GM12875 (cell line): ENCODE data around the gene ALPK3.

ENCODE experiments used
- H3K4me3 ChIP-seq: one replicate; pipeline ENCODE4 v1.5.1; 2011; ENCODE audit warnings: low read depth, low read length, control low read depth
- TF ChIP-seq, protein P1 (sequence below): IDR thresholded peaks from 2 replicates; pipeline ENCODE4 v1.5.1; 2011; ENCODE audit warnings: low read depth, mild to moderate bottlenecking, control low read depth, inconsistent platforms, low read length, moderate library complexity, borderline replicate concordance; ENCODE audit not compliant: insufficient read depth

The ALPK3 gene

DNA sequence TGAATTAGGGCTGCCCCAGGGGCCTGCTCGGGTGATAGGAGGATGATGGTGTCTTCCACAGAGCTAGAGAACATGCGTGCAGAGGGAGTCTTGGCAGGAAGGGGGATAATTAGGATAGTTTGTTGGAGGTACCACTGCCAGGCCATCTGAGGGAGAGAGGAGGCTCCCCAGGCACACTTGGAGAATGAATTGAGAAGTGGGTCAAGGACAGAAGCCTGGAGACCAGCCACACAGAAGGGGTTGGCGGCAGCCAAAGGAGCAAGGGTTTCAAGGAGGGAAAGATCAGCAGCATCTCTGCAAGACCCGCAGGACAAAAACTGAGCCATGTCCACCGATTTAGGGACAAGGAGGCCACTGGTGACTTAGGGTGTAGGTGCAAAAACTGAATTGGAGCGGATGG is 74.2 kb downstream of the ALPK3 start:
- TF ChIP-seq, protein P1, sequence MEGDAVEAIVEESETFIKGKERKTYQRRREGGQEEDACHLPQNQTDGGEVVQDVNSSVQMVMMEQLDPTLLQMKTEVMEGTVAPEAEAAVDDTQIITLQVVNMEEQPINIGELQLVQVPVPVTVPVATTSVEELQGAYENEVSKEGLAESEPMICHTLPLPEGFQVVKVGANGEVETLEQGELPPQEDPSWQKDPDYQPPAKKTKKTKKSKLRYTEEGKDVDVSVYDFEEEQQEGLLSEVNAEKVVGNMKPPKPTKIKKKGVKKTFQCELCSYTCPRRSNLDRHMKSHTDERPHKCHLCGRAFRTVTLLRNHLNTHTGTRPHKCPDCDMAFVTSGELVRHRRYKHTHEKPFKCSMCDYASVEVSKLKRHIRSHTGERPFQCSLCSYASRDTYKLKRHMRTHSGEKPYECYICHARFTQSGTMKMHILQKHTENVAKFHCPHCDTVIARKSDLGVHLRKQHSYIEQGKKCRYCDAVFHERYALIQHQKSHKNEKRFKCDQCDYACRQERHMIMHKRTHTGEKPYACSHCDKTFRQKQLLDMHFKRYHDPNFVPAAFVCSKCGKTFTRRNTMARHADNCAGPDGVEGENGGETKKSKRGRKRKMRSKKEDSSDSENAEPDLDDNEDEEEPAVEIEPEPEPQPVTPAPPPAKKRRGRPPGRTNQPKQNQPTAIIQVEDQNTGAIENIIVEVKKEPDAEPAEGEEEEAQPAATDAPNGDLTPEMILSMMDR = no peak
- no peak overlapping the region for H3K4me3 ChIP-seq

DNA sequence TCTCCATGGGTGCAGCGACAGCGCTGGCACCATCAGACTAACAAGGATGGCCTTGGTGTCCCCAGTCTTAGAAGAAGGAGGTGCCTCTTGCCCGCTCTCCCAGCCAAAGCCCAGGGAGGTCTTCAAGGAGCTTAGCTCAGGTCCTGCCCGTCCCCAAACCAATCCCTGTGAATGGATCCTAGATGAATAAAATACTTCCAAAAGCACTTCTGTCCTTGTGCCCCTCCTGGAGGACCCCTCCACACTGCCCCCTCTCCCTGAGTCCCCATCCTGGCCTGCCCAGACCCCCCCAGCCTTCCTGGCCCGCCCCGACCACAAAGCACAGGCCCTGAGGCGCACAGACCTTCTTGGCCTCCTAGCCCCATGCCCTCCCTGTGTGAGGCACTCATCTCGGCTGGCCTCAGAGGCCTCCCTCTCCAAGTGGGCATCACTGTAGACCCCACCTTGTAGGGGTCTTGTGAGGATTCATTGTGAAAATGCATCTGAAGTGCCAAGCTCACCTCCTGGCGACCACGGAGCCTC is 75.7 kb downstream of the ALPK3 start:
- H3K4me3 ChIP-seq = no peak overlapping the region
- TF ChIP-seq, protein P1 = no peak

DNA sequence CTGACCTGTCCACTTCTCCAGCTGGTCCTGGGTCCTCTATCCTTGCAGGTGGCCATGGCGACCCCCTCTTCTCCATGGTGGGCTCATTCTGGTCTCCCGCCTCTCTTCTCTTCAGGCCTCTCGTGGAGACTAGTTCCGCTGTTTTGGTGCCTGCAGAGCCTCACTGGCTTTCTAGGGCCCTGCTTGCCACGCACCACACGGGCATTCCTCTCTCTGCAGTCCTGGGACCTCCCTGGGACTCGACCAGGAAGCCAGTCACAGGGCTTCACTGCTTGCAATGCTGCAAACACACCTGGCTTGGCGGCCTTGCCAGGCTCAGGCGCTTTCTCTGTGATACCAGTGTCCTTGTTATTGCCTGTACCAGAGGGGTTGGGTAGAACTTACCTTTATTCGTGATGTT is 76.5 kb downstream of the ALPK3 start:
- TF ChIP-seq, protein P1 = no peak
- H3K4me3 ChIP-seq = no peak overlapping the region

DNA sequence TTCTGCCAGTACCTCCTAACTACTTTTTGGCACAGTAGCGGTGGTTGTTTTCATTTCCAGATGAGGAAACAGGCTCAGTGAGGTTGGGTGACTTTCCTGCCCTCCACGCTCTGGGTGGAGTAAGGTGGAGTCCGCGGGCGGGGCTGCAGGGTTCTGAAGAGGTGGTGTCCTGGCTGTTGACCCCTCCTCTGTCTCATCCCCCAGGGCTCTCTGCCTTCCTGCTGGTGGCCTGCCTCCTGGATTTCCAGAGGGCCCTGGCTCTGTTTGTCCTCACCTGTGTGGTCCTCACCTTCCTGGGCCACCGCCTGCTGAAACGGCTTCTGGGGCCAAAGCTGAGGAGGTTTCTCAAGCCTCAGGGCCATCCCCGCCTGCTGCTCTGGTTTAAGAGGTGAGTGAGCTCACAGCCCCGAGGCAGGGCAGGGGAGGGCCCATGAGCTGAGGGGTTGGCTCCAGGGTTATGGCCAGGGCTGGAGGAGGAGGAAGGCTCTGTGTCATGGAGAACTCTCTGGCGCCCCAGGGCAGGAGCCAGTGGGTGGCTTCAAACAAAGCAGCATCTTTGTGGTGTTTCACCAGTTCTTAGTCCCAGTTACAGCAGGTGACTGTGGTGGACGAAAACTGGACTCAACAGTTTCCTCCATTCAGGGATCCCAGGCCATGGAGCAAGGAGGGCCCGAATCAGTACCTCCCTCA is 77.7 kb downstream of the ALPK3 start:
- H3K4me3 ChIP-seq = no peak overlapping the region
- TF ChIP-seq, protein P1 = no peak

DNA sequence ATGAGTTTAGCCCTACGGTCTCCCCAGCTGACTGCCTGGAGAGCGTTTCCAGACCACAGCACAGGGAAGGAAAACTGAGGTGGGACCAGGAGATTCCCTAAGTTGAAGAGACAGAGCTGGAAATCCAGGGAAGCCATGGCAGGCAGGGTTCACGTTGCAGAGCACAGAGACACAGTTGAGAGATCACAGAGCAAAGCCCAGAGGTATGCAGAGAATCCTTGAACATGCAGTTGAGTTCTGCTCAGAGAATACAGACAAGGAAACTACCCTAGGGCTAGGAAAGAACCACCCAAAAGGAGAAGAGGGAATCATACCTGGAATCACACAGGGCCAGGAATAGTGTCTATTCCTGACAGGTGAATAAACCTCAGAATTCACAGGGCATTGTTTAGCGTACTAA is 81.6 kb downstream of the ALPK3 start:
- TF ChIP-seq, protein P1 = no peak
- H3K4me3 ChIP-seq = no peak overlapping the region

DNA sequence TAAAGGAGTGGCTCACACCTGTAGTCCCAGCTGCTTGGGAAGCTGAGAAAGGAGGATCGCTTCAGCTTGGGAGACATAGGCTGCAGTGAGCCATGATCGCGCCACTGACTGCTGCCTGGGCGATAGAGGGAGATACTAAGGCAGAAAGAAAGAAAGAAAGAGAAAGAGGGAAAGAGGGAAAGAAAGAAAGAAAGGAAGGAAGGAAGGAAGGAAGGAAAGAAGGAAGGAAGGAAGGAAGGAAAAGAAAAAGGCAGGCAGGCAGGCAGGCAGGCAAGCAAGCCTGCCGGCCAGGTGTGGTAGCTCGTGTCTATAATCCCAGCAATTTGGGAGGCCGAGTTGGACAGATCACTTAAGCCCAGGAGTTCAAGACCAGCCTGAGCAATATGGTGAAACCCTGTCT is 82.6 kb downstream of the ALPK3 start:
- no peak overlapping the region for H3K4me3 ChIP-seq
- TF ChIP-seq, protein P1 = no peak

DNA sequence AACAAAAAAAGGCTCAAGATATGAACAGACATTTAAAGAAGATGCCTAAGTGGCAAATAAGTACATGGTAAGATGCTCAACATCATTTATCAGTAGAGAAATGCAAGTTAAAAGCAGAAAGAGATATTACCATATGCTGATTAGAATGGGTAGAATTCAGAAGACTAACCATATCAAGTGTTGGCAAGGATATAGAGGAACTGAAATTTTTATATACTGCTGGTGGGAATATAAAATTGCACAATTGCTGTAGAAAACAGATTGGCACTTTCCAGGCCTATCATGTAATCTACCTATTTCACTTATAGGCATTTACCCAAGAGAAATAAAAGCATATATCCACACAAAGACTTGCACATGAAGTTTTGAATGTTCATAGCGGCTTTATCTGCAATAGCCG is 84.4 kb downstream of the ALPK3 start:
- TF ChIP-seq, protein P1 = no peak
- H3K4me3 ChIP-seq = no peak overlapping the region
